ENCODE measurements around the gene INPP4A. TPM values are rescaled to one million over a fixed set of nuclear protein-coding genes. Genes with fewer than 3 reads are reported as not detected.

Gene INPP4A
- total and polyA plus RNA-seq, 9 of the 15 experiments (the other 6 are each of a cell fraction or from before 2014, with no cell fraction given): 1.8 to 15.7 (median 8.3) TPM

GRCh38 chr2:98556344-98557033, 111.8 kb downstream of the INPP4A start:
- Histone ChIP-seq H3K4me2 (ENCODE audit: insufficient read depth, low read length) (no peak overlapping the region), H4K20me1 (replicated peaks; ENCODE audit: control insufficient read depth, insufficient read depth, low read length) (no peaks in the 10 kb centered on the region), H3K4me1 (replicated peaks in 1 of 2; ENCODE audit: control insufficient read depth in 2 of 2, insufficient read depth in 2 of 2, low read length in 2 of 2) (peaks cover 19 to 23% of the 10 kb centered on the region in 2 experiments), H3K36me3 (ENCODE audit: control insufficient read depth, insufficient read depth, low read length) (peaks cover 35% of the 10 kb centered on the region), H2AFZ (ENCODE audit: low read depth, low read length) (no peak overlapping the region), H3K27me3 (ENCODE audit: control insufficient read depth in 2 of 2, insufficient read depth in 2 of 2, low read length in 2 of 2) (no peaks in the 10 kb centered on the region), H3K4me3 (no peak overlapping the region), H3K79me2 (ENCODE audit: control insufficient read depth, insufficient read depth, low read length) (no peaks in the 10 kb centered on the region), H3K27ac (ENCODE audit: extremely low read depth, low read depth, low read length) (no peak overlapping the region), H3K9ac (ENCODE audit: insufficient read depth in 1 of 2, low read depth in 2 of 2, low read length in 2 of 2) (no peak overlapping the region), H3K9me3 (replicated peaks; ENCODE audit: control insufficient read depth, insufficient read depth, low read depth, low read length) (no peaks in the 10 kb centered on the region), H3K9me1 (ENCODE audit: control insufficient read depth, insufficient read depth, low read length) (peaks cover 5% of the 10 kb centered on the region)
- no peak for ATAC-seq
- TF ChIP-seq HDAC8 (tag; IDR thresholded peaks at IDR 0.05): no peak
- no peak for TF ChIP-seq MED1 (CRISPR knock-in tag; IDR thresholded peaks at IDR 0.05; ENCODE audit: borderline replicate concordance)
- no peak for TF ChIP-seq ARID2 (IDR thresholded peaks at IDR 0.05)
- TF ChIP-seq NR2C2 (CRISPR knock-in tag; IDR thresholded peaks at IDR 0.05): no peak
- TF ChIP-seq NR2C2 (tag; IDR thresholded peaks at IDR 0.05): no peak
- TF ChIP-seq ZFP91 (CRISPR knock-in tag; IDR thresholded peaks at IDR 0.05): no peak
- no peak for TF ChIP-seq ZNF639 (CRISPR knock-in tag; conservative IDR thresholded peaks at IDR 0.05 in 1 of 2, IDR thresholded peaks at IDR 0.05 in 1 of 2)
- no peak for TF ChIP-seq TARDBP (IDR thresholded peaks at IDR 0.05)
- TF ChIP-seq FOXJ3 (CRISPR knock-in tag; IDR thresholded peaks at IDR 0.05): no peak
- no peak for TF ChIP-seq ZNF512 (tag; IDR thresholded peaks at IDR 0.05)
- TF ChIP-seq LEF1 (IDR thresholded peaks at IDR 0.05): no peak
- TF ChIP-seq POLR2AphosphoS5 (IDR thresholded peaks at IDR 0.05; ENCODE audit: control insufficient read depth, insufficient read depth, low read depth, low read length): no peak
- no peak for TF ChIP-seq MIER1 (IDR thresholded peaks at IDR 0.05; ENCODE audit: low read depth)
- TF ChIP-seq KLF10 (CRISPR knock-in tag; IDR thresholded peaks at IDR 0.05): no peak
- FAIRE-seq: no peak
- DNase-seq (ENCODE audit: extremely low read depth in 1 of 4, low spot score in 3 of 4): no peak
- intact Hi-C loops (cut with micrococcal nuclease) (no loop called here), in situ Hi-C loops (cut with MboI) (no loop called here)
- BruUV-seq (replicated peaks): no TSS peak
- CTCF ChIA-PET (ENCODE audit: low intra/inter-chr PET ratio): no interaction called here
- POLR2A ChIA-PET: interaction anchor here (1.8 kb wide), 1 partner anchor 13 kb away, joined by 4 read pairs; no protein-coding TSS in a partner anchor
- WGBS (ENCODE audit: insufficient coverage, low coverage, missing lambda C conversion rate): 59% methylated on average over 5 of the region's 5 CpGs
